ENCODE measurements around the gene ZNF318. TPM values are rescaled to one million over a fixed set of nuclear protein-coding genes. Genes with fewer than 3 reads are reported as not detected.
A peak's percentile ranks its signal among the peaks of the same experiment; 100 is the strongest.
"Not testable (repeated sequence)": the region's sequence is repeated elsewhere in the genome, so short reads cannot be mapped to it uniquely, and the experiment has no call there.

The ZNF318 gene
- polyA plus RNA-seq, 1 donor (not counting 4 experiments of a cell fraction or from before 2014, with no cell fraction given) = 14.6 TPM

DNA sequence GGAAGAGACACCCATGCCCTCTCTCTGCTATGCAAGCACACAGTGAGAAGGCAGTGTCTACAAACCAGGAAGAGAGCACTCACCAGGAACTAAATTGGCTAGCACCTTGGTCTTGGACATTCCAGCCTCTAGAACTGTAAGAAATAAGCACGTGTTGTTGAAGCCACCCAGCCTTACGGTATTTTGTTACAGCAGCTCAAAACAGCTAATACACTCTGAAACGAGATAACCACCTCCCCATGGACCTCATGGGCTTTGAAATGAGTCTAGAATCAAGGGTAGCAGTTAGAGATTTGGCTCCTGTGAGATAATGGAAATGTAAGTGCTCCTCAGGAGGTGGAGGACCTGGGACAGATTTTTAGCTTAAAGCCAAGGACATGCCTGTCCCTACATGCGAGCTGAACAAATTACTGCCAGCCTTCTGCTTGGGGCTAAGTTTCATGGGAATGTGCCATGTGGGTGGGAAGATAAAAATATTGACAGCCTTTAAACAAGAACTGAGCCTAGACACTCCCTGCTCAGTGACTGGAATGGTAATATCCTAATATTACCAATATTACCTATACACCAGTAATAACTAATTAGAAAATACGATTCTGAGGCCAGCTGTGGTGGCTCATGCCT is 3.9 kb upstream of the ZNF318 start:
- TF ChIP-seq, protein P1, sequence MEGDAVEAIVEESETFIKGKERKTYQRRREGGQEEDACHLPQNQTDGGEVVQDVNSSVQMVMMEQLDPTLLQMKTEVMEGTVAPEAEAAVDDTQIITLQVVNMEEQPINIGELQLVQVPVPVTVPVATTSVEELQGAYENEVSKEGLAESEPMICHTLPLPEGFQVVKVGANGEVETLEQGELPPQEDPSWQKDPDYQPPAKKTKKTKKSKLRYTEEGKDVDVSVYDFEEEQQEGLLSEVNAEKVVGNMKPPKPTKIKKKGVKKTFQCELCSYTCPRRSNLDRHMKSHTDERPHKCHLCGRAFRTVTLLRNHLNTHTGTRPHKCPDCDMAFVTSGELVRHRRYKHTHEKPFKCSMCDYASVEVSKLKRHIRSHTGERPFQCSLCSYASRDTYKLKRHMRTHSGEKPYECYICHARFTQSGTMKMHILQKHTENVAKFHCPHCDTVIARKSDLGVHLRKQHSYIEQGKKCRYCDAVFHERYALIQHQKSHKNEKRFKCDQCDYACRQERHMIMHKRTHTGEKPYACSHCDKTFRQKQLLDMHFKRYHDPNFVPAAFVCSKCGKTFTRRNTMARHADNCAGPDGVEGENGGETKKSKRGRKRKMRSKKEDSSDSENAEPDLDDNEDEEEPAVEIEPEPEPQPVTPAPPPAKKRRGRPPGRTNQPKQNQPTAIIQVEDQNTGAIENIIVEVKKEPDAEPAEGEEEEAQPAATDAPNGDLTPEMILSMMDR (optimal IDR thresholded peaks at IDR 0.05 in 1 of 3, IDR thresholded peaks at IDR 0.05 in 1 of 3, conservative IDR thresholded peaks at IDR 0.05 in 1 of 3; ENCODE audit: extremely low read depth in 1 of 3, insufficient read depth in 2 of 3, low read length in 3 of 3) = no peak
- TF ChIP-seq EZH2 (IDR thresholded peaks at IDR 0.05; ENCODE audit: low read length) = no peak
- Histone ChIP-seq H3K9me3 (ENCODE audit: control insufficient read depth, low read depth, low read length) (no peaks in the 10 kb centered on the region), H3K79me2 (ENCODE audit: control insufficient read depth, insufficient read depth, low read length) (peaks cover 5% of the 10 kb centered on the region), H3K9me1 (ENCODE audit: control insufficient read depth, extremely low read depth, insufficient read depth, low read length) (no peaks in the 10 kb centered on the region), H3K27me3 (ENCODE audit: control insufficient read depth, extremely low read depth, insufficient read depth, low read length) (no peaks in the 10 kb centered on the region), H3K36me3 (ENCODE audit: control insufficient read depth in 2 of 2, extremely low read depth in 1 of 2, insufficient read depth in 2 of 2, low read length in 2 of 2) (no peaks in the 10 kb centered on the region), H3K4me1 (ENCODE audit: control insufficient read depth, extremely low read depth, insufficient read depth, low read length) (peaks cover 27% of the 10 kb centered on the region), H3K9ac (ENCODE audit: control insufficient read depth, extremely low read depth, insufficient read depth, low read length) (no peak overlapping the region), H3K27ac (ENCODE audit: control insufficient read depth, insufficient read depth, low read length) (no peak overlapping the region), H3K4me3 (ENCODE audit: control insufficient read depth in 2 of 3, extremely low read depth in 1 of 3, insufficient read depth in 2 of 3, low read depth in 1 of 3, low read length in 3 of 3) (no peak overlapping the region), H3K4me2 (ENCODE audit: control insufficient read depth, extremely low read depth, insufficient read depth, low read depth, low read length) (no peak overlapping the region), H2AFZ (ENCODE audit: control insufficient read depth, low read length) (peak overlapping the region; percentile 22), H4K20me1 (ENCODE audit: control insufficient read depth, extremely low read depth, insufficient read depth, low read length) (no peaks in the 10 kb centered on the region)
- FAIRE-seq (no peak), DNase-seq (ENCODE audit: low read depth, low spot score) (no peak)
- dilution Hi-C loops (cut with MboI; ENCODE audit: extremely low pct_ligation_motif_present, low sequenced_read_pairs) = no loop called here

DNA sequence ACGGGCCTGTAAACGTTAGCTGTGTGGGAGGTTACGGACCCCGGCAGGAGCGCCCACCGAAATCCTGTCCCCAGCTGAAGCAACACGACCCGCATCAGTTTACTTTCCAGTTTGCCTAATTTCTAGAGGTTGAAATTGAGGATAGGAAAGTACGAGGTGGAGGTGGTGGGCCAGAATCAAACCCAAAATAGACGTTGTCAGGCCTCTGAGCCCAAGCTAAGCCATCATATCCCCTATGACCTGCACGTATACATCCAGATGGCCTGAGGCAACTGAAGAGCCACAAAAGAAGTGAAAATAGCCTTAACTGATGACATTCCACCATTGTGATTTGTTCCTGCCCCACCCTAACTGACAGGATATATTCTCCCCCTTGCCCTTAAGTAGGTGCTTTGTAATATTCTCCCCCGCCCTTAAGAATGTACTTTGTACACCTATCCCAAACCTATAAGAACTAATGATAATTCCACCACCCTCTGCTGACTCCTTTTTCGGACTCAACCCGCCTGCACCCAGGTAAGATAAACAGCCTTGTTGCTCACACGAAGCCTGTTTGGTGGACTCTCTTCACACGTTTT is 645 bp upstream of the ZNF318 start:
- FAIRE-seq = not testable (repeated sequence)

More for the DNA sequence above, 645 bp upstream of the ZNF318 start:
- dilution Hi-C loops (cut with MboI; ENCODE audit: extremely low pct_ligation_motif_present, low sequenced_read_pairs); H3K27me3 ChIP-seq (ENCODE audit: control insufficient read depth, extremely low read depth, insufficient read depth, low read length); H3K9me3 ChIP-seq (ENCODE audit: control insufficient read depth, low read depth, low read length); H3K9me1 ChIP-seq (ENCODE audit: control insufficient read depth, extremely low read depth, insufficient read depth, low read length); H3K36me3 ChIP-seq (ENCODE audit: control insufficient read depth in 2 of 2, extremely low read depth in 1 of 2, insufficient read depth in 2 of 2, low read length in 2 of 2); H4K20me1 ChIP-seq (ENCODE audit: control insufficient read depth, extremely low read depth, insufficient read depth, low read length): not testable (repeated sequence)
- Histone ChIP-seq H3K4me2 (ENCODE audit: control insufficient read depth, extremely low read depth, insufficient read depth, low read depth, low read length) (peak overlapping the region; percentile 53), H3K27ac (ENCODE audit: control insufficient read depth, insufficient read depth, low read length) (peak overlapping the region; percentile 78), H3K4me3 (ENCODE audit: control insufficient read depth in 2 of 3, extremely low read depth in 1 of 3, insufficient read depth in 2 of 3, low read depth in 1 of 3, low read length in 3 of 3) (peak overlapping the region in 2 of 3 experiments; percentile 22 to 61), H3K4me1 (ENCODE audit: control insufficient read depth, extremely low read depth, insufficient read depth, low read length) (peaks cover 29% of the 10 kb centered on the region), H2AFZ (ENCODE audit: control insufficient read depth, low read length) (peak overlapping the region; percentile 44), H3K79me2 (ENCODE audit: control insufficient read depth, insufficient read depth, low read length) (peaks cover 23% of the 10 kb centered on the region), H3K9ac (ENCODE audit: control insufficient read depth, extremely low read depth, insufficient read depth, low read length) (peak overlapping the region; percentile 51)
- DNase-seq (ENCODE audit: low read depth, low spot score) = peak; percentile 73

Data from keratinocyte (primary cell).